ENCODE results near the gene MICAL2.

Gene MICAL2

GRCh38 chr11:12246989-12247388, 136.6 kb downstream of the MICAL2 start:
- in situ Hi-C loops (cut with HindIII; ENCODE audit: low sequenced_read_pairs): no loop called here
- no peak overlapping the region for H3K4me3 ChIP-seq (ENCODE audit: low read depth, low read length)
- no peak for DNase-seq (ENCODE audit: low read depth)
- no peak for TF ChIP-seq CTCF (IDR thresholded peaks at IDR 0.05; ENCODE audit: low read depth, low read length, missing control alignments)

- DNase-seq (ENCODE audit: low read depth): no peak
- in situ Hi-C loops (cut with HindIII; ENCODE audit: low sequenced_read_pairs): no loop called here
- no peak overlapping the region for H3K4me3 ChIP-seq (ENCODE audit: low read depth, low read length)
- no peak for TF ChIP-seq CTCF (IDR thresholded peaks at IDR 0.05; ENCODE audit: low read depth, low read length, missing control alignments)
These were observed 137.3 kb downstream of the MICAL2 start for GRCh38 chr11:12247543-12248254.

- in situ Hi-C loops (cut with HindIII; ENCODE audit: low sequenced_read_pairs): no loop called here
- DNase-seq (ENCODE audit: low read depth): no peak
- H3K4me3 ChIP-seq (ENCODE audit: low read depth, low read length): no peak overlapping the region
- TF ChIP-seq CTCF (IDR thresholded peaks at IDR 0.05; ENCODE audit: low read depth, low read length, missing control alignments): no peak
These were observed 137.9 kb downstream of the MICAL2 start for GRCh38 chr11:12248330-12248729.

GRCh38 chr11:12249590-12250260, 139.3 kb downstream of the MICAL2 start:
- DNase-seq (ENCODE audit: low read depth): no peak
- in situ Hi-C loops (cut with HindIII; ENCODE audit: low sequenced_read_pairs): loop anchor here (25.0 kb wide), 1 partner anchor 437 kb away; no protein-coding TSS in a partner anchor
- TF ChIP-seq CTCF (IDR thresholded peaks at IDR 0.05; ENCODE audit: low read depth, low read length, missing control alignments): no peak
- no peak overlapping the region for H3K4me3 ChIP-seq (ENCODE audit: low read depth, low read length)

GRCh38 chr11:12251666-12252560, 141.5 kb downstream of the MICAL2 start:
- in situ Hi-C loops (cut with HindIII; ENCODE audit: low sequenced_read_pairs): loop anchor here (25.0 kb wide), 1 partner anchor 440 kb away; no protein-coding TSS in a partner anchor
- TF ChIP-seq CTCF (IDR thresholded peaks at IDR 0.05; ENCODE audit: low read depth, low read length, missing control alignments): no peak

GRCh38 chr11:12253843-12254281, 143.5 kb downstream of the MICAL2 start:
- no peak overlapping the region for H3K4me3 ChIP-seq (ENCODE audit: low read depth, low read length)
- in situ Hi-C loops (cut with HindIII; ENCODE audit: low sequenced_read_pairs): loop anchor here (25.0 kb wide), 1 partner anchor 442 kb away; no protein-coding TSS in a partner anchor
- no peak for DNase-seq (ENCODE audit: low read depth)
- no peak for TF ChIP-seq CTCF (IDR thresholded peaks at IDR 0.05; ENCODE audit: low read depth, low read length, missing control alignments)

More at GRCh38 chr11:12251666-12252560, 141.5 kb downstream of the MICAL2 start:
- DNase-seq (ENCODE audit: low read depth): no peak
- no peak overlapping the region for H3K4me3 ChIP-seq (ENCODE audit: low read depth, low read length)
